Measurements from ENCODE around the gene DIAPH3. TPM values are rescaled to one million over a fixed set of nuclear protein-coding genes. Genes with fewer than 3 reads are reported as not detected.

DIAPH3 gene
- total and polyA plus RNA-seq, 2 of the 8 experiments (the other 6 are each of a cell fraction or from before 2014, with no cell fraction given): 8.0 to 30.8 TPM

- Histone ChIP-seq H3K36me3 (ENCODE audit: control insufficient read depth in 2 of 4, insufficient read depth in 4 of 4, low read length in 3 of 4) (no peaks in the 10 kb centered on the region), H2AFZ (ENCODE audit: low read length) (no peak overlapping the region), H3K79me1 (ENCODE audit: low read depth, low read length) (no peaks in the 10 kb centered on the region), H3K4me1 (replicated peaks in 1 of 4; ENCODE audit: control insufficient read depth in 3 of 4, insufficient read depth in 4 of 4, low read length in 3 of 4) (no peaks in the 10 kb centered on the region), H3K4me2 (ENCODE audit: insufficient read depth in 1 of 2, low read depth in 2 of 2, low read length in 2 of 2) (no peak overlapping the region), H3K27ac (ENCODE audit: low read depth, low read length) (no peak overlapping the region), H2BK12ac (ENCODE audit: low read depth, low read length) (no peak overlapping the region), H3K27me3 (replicated peaks in 1 of 4; ENCODE audit: control insufficient read depth in 3 of 4, extremely low read depth in 1 of 4, insufficient read depth in 3 of 4, low read length in 3 of 4) (no peaks in the 10 kb centered on the region), H2BK5ac (ENCODE audit: low read depth, low read length) (no peak overlapping the region), H3K23me2 (ENCODE audit: low read depth, low read length) (no peaks in the 10 kb centered on the region), H4K8ac (ENCODE audit: extremely low read depth, insufficient read depth, low read length) (no peak overlapping the region), H4K91ac (replicated peaks; ENCODE audit: insufficient read length, low read length) (no peak overlapping the region), H2BK15ac (ENCODE audit: low read length) (no peak overlapping the region), H3K4ac (replicated peaks; ENCODE audit: insufficient read length, low read depth, low read length) (no peak overlapping the region), H2BK120ac (replicated peaks; ENCODE audit: low read depth, low read length) (no peak overlapping the region), H3K56ac (replicated peaks; ENCODE audit: insufficient read length, low read depth, low read length) (no peak overlapping the region), H3K14ac (ENCODE audit: insufficient read length) (no peak overlapping the region), H3K9me3 (ENCODE audit: insufficient read depth in 2 of 2, low read depth in 1 of 2, low read length in 1 of 2) (no peaks in the 10 kb centered on the region), H2AK5ac (ENCODE audit: low read depth, low read length) (no peak overlapping the region), H3K79me2 (ENCODE audit: control insufficient read depth in 1 of 2, insufficient read depth in 2 of 2, low read length in 2 of 2) (no peaks in the 10 kb centered on the region), H3K23ac (ENCODE audit: insufficient read length) (no peak overlapping the region), H2BK20ac (ENCODE audit: low read length) (no peak overlapping the region), H4K5ac (ENCODE audit: insufficient read length, low read depth, low read length) (no peak overlapping the region), H3K9ac (replicated peaks in 1 of 4; ENCODE audit: extremely low read depth in 1 of 4, low read depth in 3 of 4, low read length in 3 of 4) (no peak overlapping the region), H4K20me1 (replicated peaks in 1 of 2; ENCODE audit: control insufficient read depth in 1 of 2, insufficient read depth in 2 of 2, low read length in 2 of 2) (no peaks in the 10 kb centered on the region), H3K4me3 (ENCODE audit: extremely low read depth in 1 of 4, insufficient read depth in 2 of 4, low read depth in 3 of 4, low read length in 4 of 4) (no peak overlapping the region), H3K18ac (ENCODE audit: extremely low read depth, low read length) (no peak overlapping the region)
- CTCF ChIA-PET (ENCODE audit: partially characterized antibody): no interaction called here
- FAIRE-seq (no peak), DNase-seq (ENCODE audit: low read depth in 1 of 2, low spot score in 2 of 2) (no peak)
- TF ChIP-seq CTBP2 (IDR thresholded peaks at IDR 0.05; ENCODE audit: borderline replicate concordance, insufficient read depth, insufficient read length, low read length): no peak
- TF ChIP-seq POLR2A (IDR thresholded peaks at IDR 0.05; ENCODE audit: control extremely low read depth in 1 of 2, low read depth in 2 of 2, low read length in 2 of 2): no peak
- POLR2A ChIA-PET (ENCODE audit: partially characterized antibody): no interaction called here
- 100% methylated on average over 1 of the region's 1 CpG; no CpG with 5 or more reads in 1 of the 2 experiments for WGBS, 2 experiments (ENCODE audit: extremely low coverage in 1 of 2, insufficient coverage in 1 of 2, insufficient read length in 1 of 2, insufficient replicate concordance in 2 of 2, low coverage in 1 of 2, low lambda C conversion rate in 2 of 2, missing lambda C conversion rate in 1 of 2)
Observed at GRCh38 chr13:60066226-60066625, 97.5 kb downstream of the DIAPH3 start.

All from H1 (cell line).